A673 (cell line): ENCODE results near the gene CADPS2. TPM values are rescaled to one million over a fixed set of nuclear protein-coding genes. Genes with fewer than 3 reads are reported as not detected.
A peak's percentile ranks its signal among the peaks of the same experiment; 100 is the strongest.

ENCODE experiments used
- BruUV-seq: library from RNA; stranded (reverse); fragments of 400-500 nt; replicated peaks from 2 replicates; lab custom pipeline; 2021; lab: Mats Ljungman, UMichigan
- CTCF ChIA-PET: fragments of 300-600 bp; sonication (Branson Sonifier 250); formaldehyde crosslinking; loops from one replicate; lab custom pipeline; 2022; ENCODE audit warnings: antibody characterized with exemption; lab: Charles Lee
- POLR2A ChIA-PET: fragments of 300-600 bp; sonication (Branson Sonifier 250); formaldehyde crosslinking; loops from one replicate; lab custom pipeline; 2022; ENCODE audit warnings: antibody characterized with exemption; ENCODE audit not compliant: low non-redundant PET; lab: Charles Lee
- DNase-seq: peaks from one replicate; pipeline ENCODE4 v3.0.0-alpha.2; 2015; ENCODE audit warnings: low spot score
- H3K27ac ChIP-seq: fragments of 200-600 bp; sonication (generic); 2 replicates; pipeline ENCODE4 v1.5.1; 2016; ENCODE audit warnings: mixed run types, low read depth, mild to moderate bottlenecking, mixed read lengths, antibody characterized with exemption, low read length; ENCODE audit not compliant: poor library complexity, severe bottlenecking
- H3K27me3 ChIP-seq: fragments of 200-600 bp; sonication (generic); replicated peaks from 2 replicates; pipeline ENCODE4 v1.6.1; 2017; ENCODE audit warnings: mixed run types, low read depth, mild to moderate bottlenecking, mixed read lengths, antibody characterized with exemption, low read length; ENCODE audit not compliant: insufficient read depth, poor library complexity
- H3K36me3 ChIP-seq: fragments of 200-600 bp; sonication (generic); 2 replicates; pipeline ENCODE4 v1.6.1; 2016; ENCODE audit warnings: mixed run types, mild to moderate bottlenecking, mixed read lengths, antibody characterized with exemption, low read length; ENCODE audit not compliant: insufficient read depth, poor library complexity, severe bottlenecking
- H3K4me1 ChIP-seq: fragments of 200-600 bp; sonication (generic); 2 replicates; pipeline ENCODE4 v1.6.1; 2017; ENCODE audit warnings: mixed run types, mild to moderate bottlenecking, mixed read lengths, antibody characterized with exemption, low read length; ENCODE audit not compliant: insufficient read depth, poor library complexity, severe bottlenecking
- H3K4me3 ChIP-seq: fragments of 200-600 bp; sonication (generic); 2 replicates; pipeline ENCODE4 v1.5.1; 2016; ENCODE audit warnings: low read depth, mixed run types, mild to moderate bottlenecking, mixed read lengths, low read length; ENCODE audit not compliant: poor library complexity, severe bottlenecking
- H3K9me3 ChIP-seq: fragments of 200-600 bp; sonication (generic); 2 replicates; pipeline ENCODE4 v1.6.1; 2016; ENCODE audit warnings: mixed run types, low read depth, mild to moderate bottlenecking, mixed read lengths, antibody characterized with exemption, low read length; ENCODE audit not compliant: poor library complexity, severe bottlenecking
- CTCF ChIP-seq: fragments of 300-800, 200-600 bp; sonication (generic); conservative IDR thresholded peaks from 2 replicates; pipeline ENCODE4 v1.5.1; 2017; ENCODE audit warnings: low read depth, mild to moderate bottlenecking, antibody characterized with exemption, low read length, moderate library complexity, mixed read lengths
- EZH2 ChIP-seq: fragments of 200-600 bp; sonication (generic); IDR thresholded peaks from 2 replicates; pipeline ENCODE4 v1.6.1; 2017; ENCODE audit warnings: borderline replicate concordance, low read depth, mild to moderate bottlenecking, mixed read lengths, antibody characterized with exemption, low read length; ENCODE audit not compliant: poor library complexity, severe bottlenecking
- intact Hi-C: fragments of 100-400 bp; cut with micrococcal nuclease; formaldehyde crosslinking; loops from one replicate; pipeline ENCODE4 v1.10.0; 2022; ENCODE audit not compliant: unreplicated experiment
- total RNA-seq: library from RNA; stranded (reverse); gene quantifications from 2 replicates; pipeline ENCODE4 v1.2.3, GENCODE V29; 2021

CADPS2 gene
- total RNA-seq, 1 experiment from 2014 or later: 81.3 TPM

- no peak for DNase-seq
- H3K27me3 ChIP-seq: no peaks in the 10 kb centered on the region
- TF ChIP-seq EZH2 (no peak), CTCF (no peak)
- POLR2A ChIA-PET: no interaction called here
- CTCF ChIA-PET: no interaction called here
- H3K36me3 ChIP-seq: no peaks in the 10 kb centered on the region
- no peaks in the 10 kb centered on the region for H3K9me3 ChIP-seq
- no TSS peak for BruUV-seq
- intact Hi-C loops: loop anchor here (5.0 to 10.0 kb wide), 3 partner anchors 334 to 811 kb away; partner anchors contain the start of gene CADPS2
- no peak overlapping the region for H3K4me3 ChIP-seq
- H3K27ac ChIP-seq: no peak overlapping the region
- peaks cover 18% of the 10 kb centered on the region for H3K4me1 ChIP-seq
Observed at GRCh38 chr7:122553761-122554160, 332.5 kb downstream of the CADPS2 start.

- no peaks in the 10 kb centered on the region for H3K36me3 ChIP-seq
- no peak overlapping the region for H3K27ac ChIP-seq
- no peak for DNase-seq
- H3K9me3 ChIP-seq: no peaks in the 10 kb centered on the region
- ChIA-PET POLR2A (no interaction called here), CTCF (no interaction called here)
- peaks cover 18% of the 10 kb centered on the region for H3K4me1 ChIP-seq
- H3K4me3 ChIP-seq: no peak overlapping the region
- H3K27me3 ChIP-seq: no peaks in the 10 kb centered on the region
- no peak for TF ChIP-seq CTCF
- no peak for TF ChIP-seq EZH2
- intact Hi-C loops: loop anchor here (5.0 to 10.0 kb wide), 3 partner anchors 335 to 812 kb away; partner anchors contain the start of gene CADPS2
- BruUV-seq: no TSS peak
Observed at GRCh38 chr7:122552769-122553168, 333.5 kb downstream of the CADPS2 start.

- H3K27ac ChIP-seq: no peak overlapping the region
- H3K27me3 ChIP-seq: no peaks in the 10 kb centered on the region
- CTCF ChIA-PET: no interaction called here
- no peaks in the 10 kb centered on the region for H3K36me3 ChIP-seq
- intact Hi-C loops: loop anchor here (5.0 to 10.0 kb wide), 3 partner anchors 337 to 814 kb away; partner anchors contain the start of gene CADPS2
- no peak overlapping the region for H3K4me3 ChIP-seq
- TF ChIP-seq EZH2 (no peak), CTCF (peak; percentile 37; the same call in 1 of the 2 replicates)
- H3K4me1 ChIP-seq: no peaks in the 10 kb centered on the region
- no peaks in the 10 kb centered on the region for H3K9me3 ChIP-seq
- BruUV-seq: no TSS peak
- DNase-seq: no peak
- POLR2A ChIA-PET: no interaction called here
Observed at GRCh38 chr7:122550545-122550944, 335.7 kb downstream of the CADPS2 start.
